Testis (tissue), 3 donors: ENCODE results near the gene MTSS2. TPM values are rescaled to one million over a fixed set of nuclear protein-coding genes. Genes with fewer than 3 reads are reported as not detected.

Experiments used
- DNase-seq: peaks from one replicate; pipeline ENCODE4 v3.0.0-alpha.2; 2019
- H3K27ac ChIP-seq, 2 donors: fragments of 200-600 bp; sonication (generic); one replicate each; pipeline ENCODE4 v1.5.1; 2019
- H3K27me3 ChIP-seq: fragments of 200-600 bp; sonication (generic); one replicate; pipeline ENCODE4 v1.5.1; 2019
- H3K36me3 ChIP-seq: fragments of 200-600 bp; sonication (generic); one replicate; pipeline ENCODE4 v1.5.1; 2017; ENCODE audit warnings: low read depth; ENCODE audit errors: missing control alignments
- H3K4me1 ChIP-seq: fragments of 200-600 bp; sonication (generic); one replicate; pipeline ENCODE4 v1.5.1; 2019
- H3K4me3 ChIP-seq, 2 donors: fragments of 200-600 bp; sonication (generic); one replicate each; pipeline ENCODE4 v1.5.1; 2017 to 2019
- H3K9me3 ChIP-seq: fragments of 200-600 bp; sonication (generic); one replicate; pipeline ENCODE4 v1.5.1; 2017
- POLR2A ChIP-seq: fragments of 450-650 bp; IDR thresholded peaks from one replicate; pipeline ENCODE4 v1.6.1; 2017; ENCODE audit warnings: antibody characterized with exemption, mild to moderate bottlenecking, moderate library complexity
- WGBS, 2 donors: methylation state at CpG; one replicate each; pipeline ENCODE4 v1.1.5; 2018; 5-methylcytosine and 5-hydroxymethylcytosine counted together
- intact Hi-C: fragments of 100-400 bp; cut with DNase I; formaldehyde crosslinking; loops from one replicate; pipeline ENCODE4 v1.15.1; 2023; ENCODE audit warnings: low total_unique reads
- polyA plus RNA-seq: library from polyadenylated mRNA; stranded (reverse); fragments of 350-450 nt; fragmentation: Illumina TruSeq; extraction: RNeasy Lipid Tissue Mini Kit (QIAGEN cat#74804); gene quantifications from one replicate; pipeline ENCODE4 v1.2.3, GENCODE V29; 2014; ENCODE audit warnings: low read depth, low replicate concordance; ENCODE audit not compliant: insufficient read depth
- total RNA-seq, 2 donors: library from RNA; depleted of rRNA; stranded (reverse); fragments of >200 nt; gene quantifications; one replicate each; pipeline ENCODE4 v1.2.3, GENCODE V29; 2016
- TF ChIP-seq, protein P1 (sequence below), 3 experiments: fragments of 450-650 bp in 2 of 3; fragments of 200-600 bp in 1 of 3; sonication (generic) in 1 of 3; IDR thresholded peaks; one replicate each; pipeline ENCODE4 v1.5.1; 2016 to 2019; ENCODE audit warnings: antibody characterized with exemption in 3 of 3, mild to moderate bottlenecking in 2 of 3, moderate library complexity in 1 of 3

Gene MTSS2
- total and polyA plus RNA-seq, 3 donors from 2014 or later, result 24.6 to 28.7 (median 25.6) TPM

DNA sequence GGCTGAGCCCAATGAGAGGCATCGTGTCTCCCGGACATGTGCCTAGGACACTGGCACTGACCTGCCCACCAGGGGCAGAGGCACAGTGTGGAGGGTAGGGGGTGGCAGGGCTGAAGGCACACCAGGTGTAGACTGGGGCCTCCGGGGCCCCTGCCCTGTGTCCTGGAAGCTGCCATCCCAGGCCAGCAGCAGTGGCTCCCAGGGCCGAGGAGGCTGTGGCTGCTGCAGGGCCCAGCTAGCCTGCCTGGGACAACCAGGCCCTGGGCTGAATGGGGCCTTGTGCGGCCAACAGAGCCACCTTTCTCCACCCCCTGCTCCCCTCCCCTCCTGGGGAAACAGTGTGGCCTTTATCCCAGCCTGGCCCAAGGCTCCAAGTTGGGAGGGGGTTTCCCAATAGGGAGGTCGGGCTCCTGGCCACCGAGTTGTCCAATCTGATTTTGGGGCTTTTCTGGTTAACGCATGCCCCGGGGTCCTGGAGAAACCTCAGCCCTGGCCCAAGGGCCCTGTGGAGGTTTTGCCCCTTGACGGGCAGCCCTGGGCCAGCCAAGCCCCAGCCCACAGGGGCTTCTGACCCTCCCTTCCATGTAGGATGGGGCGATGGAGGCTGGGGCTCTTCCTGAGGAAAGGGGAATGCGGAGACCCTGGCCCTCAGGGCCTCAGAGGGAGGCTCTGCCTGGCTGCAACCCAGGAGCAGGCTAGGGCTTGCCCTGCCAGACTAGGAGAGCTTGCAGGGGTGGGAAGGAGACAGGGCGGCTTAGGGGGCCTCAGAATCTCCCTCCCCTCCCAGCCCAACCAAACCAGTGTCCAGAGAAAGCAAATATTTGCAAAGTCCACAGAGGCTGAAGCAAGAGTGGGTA is 4.2 kb downstream of the MTSS2 start:
- Histone ChIP-seq H3K27ac (no peak overlapping the region), H3K27me3 (no peaks in the 10 kb centered on the region), H3K36me3 (no peaks in the 10 kb centered on the region), H3K9me3 (no peaks in the 10 kb centered on the region), H3K4me1 (peaks cover 35% of the 10 kb centered on the region), H3K4me3 (no peak overlapping the region)
- no peak for DNase-seq
- 61 to 75% methylated on average over 7 to 13 of the region's 13 CpGs for WGBS, 2 donors
- no peak for TF ChIP-seq POLR2A
- TF ChIP-seq, protein P1, sequence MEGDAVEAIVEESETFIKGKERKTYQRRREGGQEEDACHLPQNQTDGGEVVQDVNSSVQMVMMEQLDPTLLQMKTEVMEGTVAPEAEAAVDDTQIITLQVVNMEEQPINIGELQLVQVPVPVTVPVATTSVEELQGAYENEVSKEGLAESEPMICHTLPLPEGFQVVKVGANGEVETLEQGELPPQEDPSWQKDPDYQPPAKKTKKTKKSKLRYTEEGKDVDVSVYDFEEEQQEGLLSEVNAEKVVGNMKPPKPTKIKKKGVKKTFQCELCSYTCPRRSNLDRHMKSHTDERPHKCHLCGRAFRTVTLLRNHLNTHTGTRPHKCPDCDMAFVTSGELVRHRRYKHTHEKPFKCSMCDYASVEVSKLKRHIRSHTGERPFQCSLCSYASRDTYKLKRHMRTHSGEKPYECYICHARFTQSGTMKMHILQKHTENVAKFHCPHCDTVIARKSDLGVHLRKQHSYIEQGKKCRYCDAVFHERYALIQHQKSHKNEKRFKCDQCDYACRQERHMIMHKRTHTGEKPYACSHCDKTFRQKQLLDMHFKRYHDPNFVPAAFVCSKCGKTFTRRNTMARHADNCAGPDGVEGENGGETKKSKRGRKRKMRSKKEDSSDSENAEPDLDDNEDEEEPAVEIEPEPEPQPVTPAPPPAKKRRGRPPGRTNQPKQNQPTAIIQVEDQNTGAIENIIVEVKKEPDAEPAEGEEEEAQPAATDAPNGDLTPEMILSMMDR (IDR thresholded peaks at IDR 0.05), result no peak
- intact Hi-C loops, result no loop called here

DNA sequence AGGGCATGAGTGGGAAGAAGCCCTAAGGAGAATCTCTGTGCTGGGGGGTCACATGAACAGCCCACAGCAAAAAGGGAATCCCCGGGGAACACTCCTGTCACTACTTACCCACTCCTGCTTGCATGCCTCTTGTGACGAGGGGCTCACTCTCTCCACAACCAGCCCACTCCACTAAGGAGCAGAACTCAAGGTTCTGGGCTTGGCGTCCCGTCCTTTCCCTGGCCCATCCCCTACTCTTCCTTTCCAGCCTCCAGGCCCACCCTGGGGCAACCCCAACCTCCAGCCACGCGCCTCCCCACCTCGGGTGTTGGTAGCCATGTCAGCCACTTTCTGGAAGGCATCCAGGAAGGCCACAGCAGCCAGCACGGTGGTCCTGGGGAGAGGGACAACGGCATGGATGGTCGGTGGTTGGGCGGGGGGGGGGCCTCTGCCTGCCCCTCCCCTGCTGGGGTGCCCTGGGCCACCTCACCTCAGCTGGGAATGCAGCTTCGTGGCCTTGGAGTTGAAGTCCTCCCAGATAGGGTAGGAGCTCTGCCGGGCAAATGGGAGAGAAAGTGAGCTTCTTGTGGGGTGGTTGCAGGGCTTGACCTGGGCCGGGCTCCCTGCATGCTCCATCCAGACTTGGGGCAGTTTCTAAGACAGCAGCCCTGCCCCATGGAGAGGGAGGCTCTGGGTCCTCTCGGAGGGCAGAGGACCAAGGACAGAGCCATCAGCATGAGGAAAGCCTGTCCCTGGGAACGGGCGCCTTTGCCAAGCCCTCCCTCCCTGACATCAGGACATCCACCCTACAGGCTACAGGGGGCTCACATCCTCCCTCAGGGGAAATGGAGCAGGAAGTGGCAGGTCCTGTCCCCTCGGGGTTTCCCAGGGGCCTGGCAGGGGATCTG is 5.1 kb downstream of the MTSS2 start:
- Histone ChIP-seq H3K4me1 (peaks cover 31% of the 10 kb centered on the region), H3K36me3 (no peaks in the 10 kb centered on the region), H3K27ac (no peak overlapping the region), H3K9me3 (no peaks in the 10 kb centered on the region), H3K27me3 (no peaks in the 10 kb centered on the region), H3K4me3 (peak overlapping the region; percentile 12 to 21)
- DNase-seq, result no peak
- intact Hi-C loops, result no loop called here
- WGBS, 2 donors, result 12 to 52% methylated on average over 5 to 18 of the region's 18 CpGs
- TF ChIP-seq, protein P1 (IDR thresholded peaks at IDR 0.05), result no peak
- no peak for TF ChIP-seq POLR2A

DNA sequence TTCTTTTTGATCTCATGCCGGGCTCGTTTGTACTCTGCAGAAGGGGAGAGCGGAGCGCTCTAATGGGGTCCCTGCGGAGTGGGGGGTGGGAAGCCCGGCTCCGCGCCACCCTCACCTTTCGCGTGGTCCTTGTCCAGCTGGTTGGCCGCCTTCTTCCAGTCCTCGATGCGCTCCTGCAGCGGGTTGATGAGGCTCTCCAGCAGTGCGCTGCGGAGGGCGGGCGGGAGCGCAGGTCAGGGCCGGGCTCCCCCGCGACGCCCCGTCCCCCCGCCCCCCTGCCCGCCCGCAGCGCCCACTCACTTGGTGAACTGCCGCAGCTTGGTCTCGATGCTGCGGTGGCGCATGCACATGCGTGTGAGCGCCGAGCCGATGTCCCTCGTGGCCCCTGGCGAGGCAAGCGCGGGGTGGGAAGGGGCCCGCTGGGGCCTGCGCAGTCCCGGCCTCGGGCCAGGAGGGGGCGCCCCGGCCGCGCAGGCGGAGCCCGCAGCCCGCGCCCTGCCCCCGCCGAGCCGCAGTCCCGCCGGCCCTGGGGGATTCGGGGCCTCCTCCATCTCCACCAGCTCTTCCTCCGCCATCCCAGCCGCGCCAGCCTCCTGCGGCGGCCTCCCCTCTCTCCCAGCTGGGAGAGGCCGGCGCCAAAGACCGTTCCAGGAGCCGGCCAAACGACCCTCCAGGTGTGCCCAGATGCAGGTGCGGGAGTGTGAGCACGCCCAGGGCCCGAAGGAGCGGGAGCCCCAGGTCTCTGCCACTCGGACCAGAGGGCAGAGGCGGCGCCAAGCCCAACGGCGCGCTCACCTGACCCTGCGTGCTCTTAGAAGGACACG is 6.0 kb downstream of the MTSS2 start:
- Histone ChIP-seq H3K27me3 (no peaks in the 10 kb centered on the region), H3K27ac (no peak overlapping the region), H3K9me3 (no peaks in the 10 kb centered on the region), H3K36me3 (no peaks in the 10 kb centered on the region), H3K4me3 (peak overlapping the region; percentile 12 to 21), H3K4me1 (peaks cover 30% of the 10 kb centered on the region)
- 44 to 58% methylated on average over 17 to 79 of the region's 80 CpGs for WGBS, 2 donors
- TF ChIP-seq POLR2A, result no peak
- TF ChIP-seq, protein P1 (IDR thresholded peaks at IDR 0.05), result peak; percentile 65 to 69 (median 66)
- intact Hi-C loops, result loop anchor here (5.0 kb wide), 1 partner anchor 92 kb away; no protein-coding TSS in a partner anchor
- no peak for DNase-seq

DNA sequence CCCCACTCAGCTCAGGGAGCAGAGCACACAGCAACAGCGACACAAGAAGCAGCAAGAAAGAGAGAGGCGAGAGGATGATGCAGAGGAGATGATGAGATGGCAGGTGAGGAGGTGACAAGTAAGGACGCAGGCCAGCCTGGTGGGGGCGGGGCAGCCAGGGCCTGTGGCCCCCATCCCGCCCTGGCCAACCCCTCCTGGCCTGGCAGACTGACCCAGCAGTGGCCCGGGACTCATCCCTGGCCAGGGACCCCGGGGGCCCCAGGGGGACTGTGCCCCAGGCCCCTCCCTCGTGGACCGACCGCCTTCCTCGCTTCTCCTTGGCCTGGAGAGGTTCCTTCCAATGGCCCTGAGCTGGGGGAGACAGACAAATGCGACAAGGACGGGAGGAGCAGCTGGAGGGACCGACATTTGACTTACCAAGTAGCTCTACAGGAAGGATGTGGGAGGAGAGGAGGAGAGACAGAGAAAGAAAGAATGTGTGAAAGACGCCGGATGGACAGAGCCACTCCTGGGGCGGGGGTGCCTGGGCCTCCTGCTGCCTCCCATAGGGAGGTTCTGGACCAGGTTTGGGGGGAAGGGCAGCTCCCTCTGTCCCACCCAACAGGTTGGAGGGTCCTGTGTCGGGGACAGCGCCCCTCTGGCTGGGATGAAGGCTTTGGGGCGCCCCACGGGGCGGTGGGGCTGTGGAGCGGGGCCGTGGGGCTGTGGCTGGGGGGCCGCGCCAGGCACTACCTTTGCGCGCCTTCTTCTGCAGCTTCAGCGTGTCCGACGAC is 6.8 kb downstream of the MTSS2 start:
- Histone ChIP-seq H3K36me3 (no peaks in the 10 kb centered on the region), H3K9me3 (no peaks in the 10 kb centered on the region), H3K4me3 (peak overlapping the region in 1 of 2 donors; percentile 21), H3K27ac (no peak overlapping the region), H3K4me1 (peaks cover 22% of the 10 kb centered on the region), H3K27me3 (no peaks in the 10 kb centered on the region)
- intact Hi-C loops, result loop anchor here (5.0 kb wide), 1 partner anchor 93 kb away; no protein-coding TSS in a partner anchor
- WGBS, 2 donors, result 67 to 76% methylated on average over 20 to 31 of the region's 31 CpGs
- no peak for DNase-seq
- no peak for TF ChIP-seq POLR2A
- TF ChIP-seq, protein P1 (IDR thresholded peaks at IDR 0.05), result no peak
